GM18520 (cell line): ENCODE results near the gene HDAC7.

Experiments
- ATAC-seq: cut with Tn5 transposase; IDR thresholded peaks from one replicate; pipeline ENCODE4 v1.9.1; 2021; ENCODE audit not compliant: unreplicated experiment

HDAC7 gene

DNA sequence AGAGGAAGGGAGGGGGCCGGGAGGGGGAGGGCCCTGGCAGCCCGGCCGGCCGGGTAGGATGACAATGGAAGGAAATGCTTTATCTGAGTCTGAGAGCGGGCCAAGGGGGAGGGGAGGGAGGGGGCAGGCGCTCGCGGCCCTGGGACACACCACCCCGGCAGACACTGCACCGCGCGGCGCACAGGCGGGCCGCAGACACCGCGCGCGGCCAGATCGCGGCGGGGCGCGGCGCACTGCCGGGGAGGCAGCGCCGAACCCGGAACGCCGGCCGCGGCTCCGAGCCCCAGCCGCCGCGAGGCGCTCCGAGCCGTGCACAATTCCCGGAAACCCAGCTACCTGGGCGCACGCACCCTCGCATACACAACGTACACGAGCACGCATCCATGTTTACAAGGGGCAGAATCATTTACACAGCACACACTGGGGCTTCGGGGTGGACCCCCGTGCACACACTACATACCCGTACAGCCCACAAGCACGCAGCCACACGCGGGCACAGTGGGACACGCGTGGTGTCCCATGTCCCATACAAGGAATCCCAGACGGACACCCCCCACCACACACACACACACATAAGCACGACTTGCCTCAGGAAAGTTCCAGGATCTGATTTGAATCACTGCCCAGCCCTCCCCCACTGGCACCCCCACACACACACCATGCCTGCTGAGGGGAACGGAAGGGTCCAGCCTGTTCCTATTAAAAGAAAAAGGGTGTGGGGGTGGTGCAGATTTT is at the start of gene HDAC7:
Gene HDAC7, minus strand, starts transcription at position 8 of the 735 bp plus-strand sequence. CDS start 118 bp downstream, outside the sequence.
- ATAC-seq: no peak

DNA sequence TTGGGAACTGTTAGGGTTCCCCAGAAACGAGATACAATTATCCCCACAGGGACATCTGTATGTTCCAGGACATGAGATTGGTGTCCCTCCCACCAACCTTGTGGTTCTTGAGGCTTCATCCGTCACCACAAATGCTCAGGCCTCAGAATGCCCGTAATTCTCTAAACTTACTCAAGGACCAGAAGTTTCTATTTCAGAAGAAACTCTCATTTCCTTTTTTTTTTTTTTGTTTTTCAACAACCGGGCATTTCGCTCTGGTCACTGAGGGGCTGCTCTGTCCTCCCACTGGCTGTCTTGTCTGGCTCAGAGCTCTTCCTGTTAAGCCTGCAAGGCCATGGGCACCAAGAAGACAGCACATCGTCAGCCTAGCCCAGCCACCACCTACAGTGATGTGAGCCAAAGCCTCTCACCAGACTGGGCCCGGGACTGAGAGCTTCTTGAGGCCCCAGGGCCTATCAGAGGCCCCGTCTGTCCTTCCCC is 48.9 kb upstream of the HDAC7 start:
- ATAC-seq: no peak

DNA sequence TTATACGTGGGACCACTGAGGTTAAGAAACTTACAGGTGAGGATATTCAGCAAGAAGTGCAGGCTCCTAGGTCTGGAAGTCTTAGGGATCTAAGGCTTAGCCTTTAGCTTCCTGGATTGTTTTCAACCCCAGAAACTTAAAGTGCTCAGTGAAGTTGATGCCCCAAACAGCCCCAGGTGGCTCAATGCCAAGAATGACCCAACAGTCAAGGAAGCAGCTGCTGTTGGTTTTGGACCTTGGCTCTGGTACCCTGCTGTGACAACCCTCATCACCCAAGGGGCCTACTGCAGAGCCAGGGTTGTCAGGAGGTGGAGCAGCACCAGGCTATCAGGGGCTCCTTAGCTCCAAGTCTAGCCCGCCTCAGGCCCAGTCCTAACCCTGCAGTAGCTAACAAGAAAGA is 48.3 kb upstream of the HDAC7 start:
- ATAC-seq: no peak

DNA sequence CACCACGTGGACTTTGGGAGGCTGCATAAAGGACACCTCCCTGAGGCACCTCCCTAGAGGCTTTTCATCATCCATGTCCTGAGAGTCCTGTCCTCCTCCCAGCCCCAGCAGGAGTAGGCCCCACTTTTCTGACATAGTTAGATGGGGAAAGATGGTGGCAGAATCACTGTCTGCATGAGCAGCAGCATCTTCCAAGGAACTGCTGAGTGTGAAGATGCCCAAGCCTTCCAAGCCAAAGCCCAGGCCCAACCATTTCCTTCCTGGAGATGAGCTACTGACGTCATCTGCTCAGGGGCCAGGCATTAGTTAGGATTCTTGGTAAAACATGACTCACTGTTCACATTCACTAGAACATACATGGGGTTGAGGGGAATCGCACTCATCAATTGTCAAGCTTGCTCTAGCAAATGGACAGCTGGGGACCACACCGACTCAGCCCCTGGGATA is 47.8 kb upstream of the HDAC7 start:
- no peak for ATAC-seq

DNA sequence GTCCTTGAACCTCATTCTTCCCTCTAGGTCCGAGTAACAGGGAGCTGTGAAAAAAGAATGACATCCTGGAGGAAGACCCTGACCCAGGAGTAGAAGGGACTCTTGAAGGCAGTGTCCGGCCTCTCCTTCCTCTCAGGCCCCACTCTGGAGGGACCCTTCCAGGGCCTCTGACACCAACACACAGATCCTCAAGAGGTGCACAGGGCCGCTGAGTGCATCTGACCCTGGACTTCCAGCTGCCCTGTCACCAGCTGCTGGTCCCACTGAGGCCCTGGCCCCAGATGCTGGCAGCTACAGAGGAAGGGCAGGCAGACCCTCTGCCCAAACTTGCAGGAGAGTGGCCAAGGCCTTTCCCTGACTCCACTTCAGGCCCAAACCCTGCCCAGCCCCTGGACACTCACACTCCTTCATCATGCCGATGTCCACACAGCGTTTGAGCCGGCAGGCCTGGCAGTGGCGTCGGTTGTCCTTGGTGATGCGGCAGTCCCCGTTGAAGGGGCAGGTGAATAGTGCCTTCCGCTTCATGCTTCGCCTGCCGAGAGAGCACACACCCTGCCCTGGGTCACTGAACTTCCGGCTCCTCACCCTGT is 45.0 kb upstream of the HDAC7 start:
- ATAC-seq: no peak

DNA sequence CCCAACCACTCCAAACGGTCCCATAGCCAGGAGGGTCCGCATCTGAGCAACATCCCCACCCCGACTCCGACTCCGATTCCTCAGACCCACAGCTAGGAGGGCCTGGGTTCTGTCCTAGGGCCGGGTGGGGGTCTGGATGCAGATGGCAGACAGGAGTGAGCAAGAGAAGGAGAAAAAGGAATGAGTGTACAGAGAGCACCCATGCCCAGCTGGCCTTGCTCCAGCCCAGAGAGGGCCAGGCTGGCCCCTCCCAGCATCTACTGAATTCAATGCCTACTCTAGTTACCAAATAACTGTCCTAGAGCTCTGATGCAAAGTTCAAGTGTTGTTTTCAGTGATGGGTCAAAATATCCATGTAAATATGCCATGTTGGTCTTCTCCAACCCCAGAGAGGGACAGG is 44.3 kb upstream of the HDAC7 start:
- no peak for ATAC-seq

DNA sequence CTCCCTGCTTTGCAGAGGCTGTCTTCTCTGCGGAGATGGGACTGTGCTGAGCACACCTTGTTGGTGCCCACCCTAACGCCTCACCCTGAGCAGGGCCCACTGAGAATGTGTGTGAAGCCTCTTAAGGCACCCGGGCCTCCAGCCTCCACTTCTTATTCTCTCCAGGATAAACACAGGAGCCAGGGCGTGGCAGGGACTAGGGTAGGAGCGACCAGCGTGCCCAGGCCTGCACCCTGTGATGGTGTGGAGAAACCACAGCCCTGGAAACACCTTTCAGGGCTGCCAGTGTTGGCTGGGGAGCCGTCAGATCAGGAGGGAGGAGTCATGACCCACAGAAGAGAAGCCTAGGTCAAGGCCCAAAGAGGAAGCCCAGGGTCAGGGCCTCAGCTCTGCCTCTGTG is 43.8 kb upstream of the HDAC7 start:
- ATAC-seq: no peak

DNA sequence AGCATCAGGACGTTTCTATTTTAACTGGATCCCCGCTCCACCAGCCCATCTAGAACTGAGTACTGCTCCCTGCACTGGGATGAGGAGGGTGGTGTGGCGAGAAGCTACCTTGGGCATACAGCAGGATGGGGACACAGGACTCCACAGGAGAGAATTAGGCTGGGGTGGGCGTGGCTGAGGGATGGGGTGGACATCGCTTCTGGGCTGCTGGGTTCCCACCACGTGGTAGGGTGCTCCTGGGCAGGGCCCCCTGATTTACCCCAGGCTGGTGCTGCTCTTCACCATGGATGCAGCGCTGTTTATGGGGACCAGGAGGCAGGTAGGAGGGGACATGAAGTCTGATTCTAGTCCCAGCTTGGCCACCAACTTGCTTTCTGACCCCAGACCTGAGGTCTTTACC is 43.2 kb upstream of the HDAC7 start:
- ATAC-seq: no peak

DNA sequence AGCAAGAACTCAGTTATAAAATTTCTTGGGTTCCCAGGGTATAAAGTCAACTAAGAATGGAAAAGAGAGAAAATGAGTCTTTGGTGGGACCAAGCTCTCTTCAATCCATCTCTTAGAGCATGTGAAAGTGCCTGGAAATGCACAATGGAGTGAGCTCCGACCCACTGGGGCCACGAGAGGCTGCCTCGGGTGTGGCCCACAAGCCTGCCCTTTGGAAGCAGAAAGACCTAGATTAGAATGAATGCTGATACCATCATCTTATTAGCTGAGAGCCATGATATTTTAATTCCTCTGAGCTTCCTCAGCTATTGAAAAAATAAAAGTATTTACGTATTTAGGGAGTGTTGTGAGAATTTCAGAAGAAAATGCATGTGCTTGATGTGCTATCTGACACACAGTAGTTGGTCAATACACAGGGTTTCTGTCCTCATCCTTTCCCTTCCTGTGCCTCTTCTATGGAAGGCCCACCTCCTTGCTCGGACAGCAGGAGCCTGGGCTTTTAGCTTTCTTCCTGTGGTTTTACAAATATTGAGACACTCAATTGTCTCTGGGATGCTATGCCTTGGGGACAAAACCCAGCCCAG is 42.6 kb upstream of the HDAC7 start:
- no peak for ATAC-seq

DNA sequence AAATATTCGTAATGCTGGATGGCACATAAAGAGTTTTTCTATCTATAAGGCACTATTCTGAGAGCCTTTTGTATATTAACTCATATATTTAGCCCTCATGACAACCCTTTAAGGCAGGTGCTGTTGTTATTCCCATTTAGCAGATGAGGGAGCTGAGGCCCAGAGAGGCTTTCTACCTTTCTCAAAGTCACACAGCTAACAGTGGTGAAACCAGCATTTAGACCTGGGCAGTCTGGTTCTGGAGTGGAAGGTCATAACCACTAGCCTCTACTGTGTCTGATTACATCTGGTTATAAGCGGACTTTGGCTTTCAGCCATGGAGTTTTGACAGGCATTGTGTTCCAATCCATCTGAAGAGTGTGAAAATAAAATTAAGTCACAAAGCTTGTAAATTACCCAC is 41.2 kb upstream of the HDAC7 start:
- ATAC-seq: no peak

DNA sequence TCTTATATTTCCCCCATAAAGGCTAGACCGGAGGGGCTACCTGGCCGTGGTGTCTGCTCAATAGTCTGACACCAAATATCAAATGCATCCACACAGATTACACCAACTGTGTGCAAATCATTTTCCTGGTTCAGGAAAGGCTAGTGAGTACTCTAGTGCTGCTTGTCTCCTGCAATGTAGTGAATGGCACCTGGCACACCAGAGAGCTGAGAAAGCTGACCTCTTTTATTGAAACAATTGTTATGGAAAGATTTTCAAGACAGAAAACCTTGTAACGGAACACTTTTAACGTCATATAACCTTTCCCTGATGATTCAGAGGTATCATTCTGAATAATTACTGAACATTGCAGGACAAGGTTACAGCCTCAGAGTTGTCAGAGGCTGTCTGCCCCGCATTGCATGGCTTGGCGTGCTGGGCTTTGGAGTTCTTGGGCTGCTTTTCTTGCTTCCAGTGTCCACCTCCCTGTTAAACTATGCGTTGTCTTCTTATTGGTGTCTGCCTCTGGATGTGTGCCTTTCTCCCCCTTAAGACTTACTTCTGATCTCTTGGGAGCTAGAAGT is 40.7 kb upstream of the HDAC7 start:
- ATAC-seq: no peak

DNA sequence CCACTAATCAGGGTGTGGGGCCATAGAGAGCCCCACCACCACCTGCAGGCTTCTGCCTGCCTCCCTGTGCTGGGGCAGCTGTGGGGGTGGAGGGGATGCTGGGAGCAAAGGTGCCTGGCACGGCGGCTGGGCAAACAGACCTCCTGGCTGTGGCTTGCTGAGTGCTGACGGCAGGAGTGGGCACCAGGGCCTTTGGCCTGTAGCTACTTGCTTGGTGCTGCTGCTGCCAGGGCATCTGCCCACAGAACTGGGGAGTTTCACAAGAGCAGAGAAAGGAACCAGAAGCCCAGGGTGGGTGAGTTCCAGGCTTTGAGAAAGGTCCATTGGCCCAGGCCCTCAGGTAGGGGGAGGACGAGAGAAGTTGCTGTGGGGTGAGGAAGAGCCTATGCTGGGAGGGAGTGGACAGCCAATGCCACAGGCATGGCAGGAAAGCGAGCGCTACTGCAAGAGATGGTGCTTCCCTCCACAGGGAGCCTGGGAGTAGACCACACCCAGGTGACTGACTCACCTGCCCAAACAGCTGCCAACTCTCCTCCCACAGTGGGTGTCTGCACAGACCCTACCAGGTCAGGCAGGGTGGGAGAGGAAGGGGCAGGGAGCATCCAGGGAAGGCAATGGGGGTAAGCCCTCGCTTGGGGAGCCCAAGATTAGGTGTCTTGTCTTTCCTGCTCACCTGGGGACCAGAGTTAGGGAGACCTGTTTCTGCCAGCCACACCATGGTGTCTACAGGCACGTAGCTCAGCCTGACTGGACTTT is 39.0 kb upstream of the HDAC7 start:
- no peak for ATAC-seq

DNA sequence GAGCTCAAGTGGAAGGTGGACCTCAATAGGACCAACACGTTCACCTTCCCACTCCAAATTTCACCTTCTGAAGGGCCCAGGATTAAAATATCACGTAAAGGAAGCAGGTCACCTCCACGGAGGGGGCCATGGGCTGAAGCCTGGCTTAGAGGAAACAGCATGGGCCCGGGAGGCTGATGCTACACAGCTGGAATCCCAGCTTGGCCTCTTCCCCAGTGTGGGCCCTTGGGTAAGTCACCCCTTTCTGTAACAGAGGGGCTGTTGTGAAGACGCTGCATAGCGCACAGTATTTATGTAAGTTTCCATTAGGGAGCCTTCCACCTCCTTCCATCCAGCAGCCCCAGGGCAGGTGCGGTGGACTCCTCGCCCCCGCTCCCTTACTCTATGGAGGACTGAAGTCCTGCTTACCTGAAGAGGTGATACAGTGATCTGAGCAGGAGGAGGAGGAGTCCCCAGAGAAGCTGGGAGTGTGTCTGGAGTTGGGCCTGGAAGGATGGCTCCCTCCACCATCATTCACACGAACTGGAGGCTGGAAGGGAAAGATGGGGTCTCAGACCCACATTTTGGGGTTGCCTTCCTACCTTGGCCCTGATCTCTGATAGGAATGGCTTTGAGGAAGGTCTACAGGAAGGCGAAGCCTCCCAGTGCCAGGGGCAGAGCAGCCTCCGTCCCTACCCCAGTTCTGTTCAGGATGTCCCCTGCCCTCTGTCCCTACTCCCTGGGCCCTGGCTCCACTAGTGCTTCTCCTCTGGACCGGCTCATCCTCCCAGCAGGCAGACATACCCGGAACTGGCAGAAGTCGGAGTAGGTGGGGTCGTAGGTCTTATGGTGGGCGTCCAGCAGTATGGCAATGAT is 37.2 kb upstream of the HDAC7 start:
- ATAC-seq: no peak

DNA sequence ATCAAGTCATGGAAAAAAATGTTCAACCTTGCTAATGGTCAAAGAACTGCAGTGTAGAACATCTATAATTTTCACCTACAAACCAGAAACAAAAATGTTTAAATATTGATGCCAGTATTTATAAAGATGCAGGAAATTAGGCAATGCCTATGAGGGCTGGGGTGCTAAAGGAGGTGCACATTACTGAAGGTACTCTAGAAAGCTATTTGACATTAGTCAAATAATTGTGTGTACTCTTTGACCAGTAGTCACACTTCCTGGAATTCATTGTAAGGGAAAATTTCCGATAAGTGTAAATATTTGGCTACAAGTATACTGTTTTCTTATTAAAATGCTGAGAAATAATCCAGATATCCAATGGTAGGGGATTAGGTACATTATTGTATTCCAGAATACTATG is 36.4 kb upstream of the HDAC7 start:
- ATAC-seq: no peak

DNA sequence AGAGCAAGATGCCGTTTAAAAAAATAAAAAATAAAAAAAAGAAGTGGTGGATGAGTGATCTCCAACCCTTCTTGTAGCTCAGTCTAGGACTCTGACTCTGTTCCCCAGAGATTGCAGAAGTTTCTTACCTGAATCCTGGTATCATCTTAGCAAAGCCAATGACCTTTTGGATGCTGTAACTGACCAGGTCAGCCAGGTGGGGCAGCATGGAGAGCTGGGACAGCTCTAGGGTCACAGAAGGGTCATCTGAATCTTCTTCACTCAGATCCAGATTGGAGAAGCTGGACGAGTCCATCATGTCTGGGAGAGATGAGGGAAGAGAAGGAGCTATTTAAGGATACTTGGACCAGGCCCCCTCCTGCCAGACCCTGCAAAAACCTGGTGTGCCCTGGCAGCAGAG is 35.8 kb upstream of the HDAC7 start:
- no peak for ATAC-seq

DNA sequence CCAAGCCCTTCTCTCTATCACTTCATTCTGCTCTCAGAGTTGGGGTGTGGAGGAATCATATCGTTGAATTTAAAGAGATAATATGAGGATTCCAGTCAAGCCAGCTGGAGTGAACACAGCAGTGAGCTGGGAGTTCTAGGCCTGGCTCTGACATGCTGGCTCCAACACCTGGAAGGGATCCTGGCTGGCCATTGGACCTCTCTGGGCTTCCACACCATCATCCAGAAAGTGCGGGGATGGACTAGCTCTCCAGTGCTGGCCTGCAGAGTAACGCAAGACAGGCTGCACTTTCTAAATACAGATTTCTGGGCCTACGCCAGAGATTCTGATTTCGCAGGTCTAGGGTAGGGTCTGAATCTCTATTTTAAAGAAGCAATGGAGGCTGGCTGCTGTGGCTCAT is 34.8 kb upstream of the HDAC7 start:
- ATAC-seq: no peak

DNA sequence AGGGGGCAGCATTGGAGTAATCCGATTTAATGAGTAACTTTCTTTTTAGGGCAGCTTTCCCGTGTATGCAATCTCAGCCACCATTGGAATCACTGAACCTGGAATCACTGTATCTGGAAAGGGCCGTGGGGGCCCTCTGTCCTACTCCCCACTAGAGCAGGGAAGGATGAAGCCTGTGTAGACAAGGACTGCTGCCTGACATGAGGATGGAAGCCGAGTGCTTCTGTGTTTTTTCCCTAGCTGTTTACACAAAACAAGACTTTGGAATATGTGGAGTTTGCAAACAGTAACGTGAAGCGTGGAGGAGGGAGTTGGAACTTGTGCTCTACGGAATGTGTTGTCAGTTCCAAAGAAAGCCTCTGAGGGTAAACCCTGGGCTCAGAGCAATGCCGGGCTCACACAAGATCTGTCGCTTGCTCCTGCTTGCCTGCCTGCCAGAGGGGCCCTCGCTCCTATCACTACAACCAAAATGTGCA is 32.4 kb upstream of the HDAC7 start:
- no peak for ATAC-seq

DNA sequence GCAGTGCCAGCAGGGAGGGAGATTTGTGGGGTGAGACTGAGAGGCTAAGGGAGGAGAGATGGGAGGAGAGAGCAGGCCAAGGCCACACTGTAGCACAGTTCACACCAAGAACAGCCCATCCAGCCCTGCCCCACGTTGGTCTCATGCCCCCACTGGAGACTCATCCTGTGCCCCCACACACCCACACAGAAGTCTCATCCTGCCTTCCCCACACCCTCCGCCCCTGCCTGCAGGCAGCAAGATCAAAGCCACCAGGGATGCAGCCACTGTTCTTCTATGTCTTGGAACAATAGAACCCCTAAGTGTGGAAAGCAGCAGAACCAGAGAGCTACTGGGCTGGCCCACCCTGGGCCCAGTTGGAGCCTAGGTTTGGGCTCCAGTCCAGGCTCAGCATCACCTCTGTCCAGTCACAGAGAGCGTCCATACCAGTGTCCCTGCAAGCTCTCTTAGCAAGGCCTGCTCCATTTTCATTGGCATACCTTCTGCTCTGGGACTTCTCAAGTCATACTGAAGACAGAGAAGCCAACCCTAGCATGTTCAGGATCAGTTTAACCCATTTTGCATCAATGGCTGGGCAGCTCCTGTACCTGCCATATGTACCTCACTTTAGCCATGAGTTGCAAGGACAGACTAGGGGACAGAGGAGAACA is 31.7 kb upstream of the HDAC7 start:
- ATAC-seq: no peak

DNA sequence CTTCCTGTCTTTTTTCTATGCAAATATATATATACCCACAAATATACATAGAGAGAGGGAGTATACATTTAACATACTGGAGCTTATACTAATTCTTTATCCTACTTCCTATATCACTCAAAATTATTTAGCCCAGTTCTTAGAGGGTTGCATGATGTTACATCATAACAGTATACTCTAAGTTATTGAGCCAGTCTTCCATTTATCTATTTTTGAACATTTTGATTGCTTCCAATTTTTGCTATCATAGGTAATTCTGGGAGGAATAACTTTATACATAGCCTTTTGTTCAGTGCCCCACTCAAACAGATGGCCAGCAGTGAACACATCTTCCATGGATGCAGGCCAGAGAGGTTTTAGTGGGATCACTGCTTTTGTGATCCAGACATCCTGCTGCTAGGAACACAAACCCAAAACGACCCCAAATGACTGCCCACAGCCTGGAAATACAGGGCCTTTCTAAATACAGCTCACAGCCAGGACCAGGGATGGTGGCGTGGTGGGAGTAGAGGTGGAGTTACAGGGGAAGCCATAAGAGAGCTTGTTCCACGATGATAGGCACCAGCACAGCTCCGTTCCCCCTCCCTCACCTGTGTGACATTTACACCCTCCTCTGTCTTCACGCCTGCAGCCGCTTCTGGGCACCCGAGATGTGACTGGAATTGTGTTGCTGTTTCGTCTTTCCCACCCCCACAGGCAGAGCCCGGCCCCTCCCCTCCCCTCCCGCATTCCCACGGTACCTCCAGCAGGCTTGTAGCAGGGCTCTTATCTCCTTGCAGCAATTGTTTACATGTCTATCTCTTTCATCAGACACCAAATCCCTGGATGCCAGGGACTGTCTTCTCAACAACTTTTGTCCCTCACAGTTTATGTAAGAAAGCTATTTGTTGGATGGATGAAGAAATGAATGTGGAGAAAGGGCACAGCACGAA is 30.7 kb upstream of the HDAC7 start:
- no peak for ATAC-seq
